Mucosa of rectum (tissue), 2 donors: Measurements from ENCODE around the gene GAR1.
"Not testable (repeated sequence)": the region's sequence is repeated elsewhere in the genome, so short reads cannot be mapped to it uniquely, and the experiment has no call there.

Experiments used
- H3K27ac ChIP-seq, 2 donors: one replicate each; pipeline ENCODE4 v1.7.0; 2013; ENCODE audit warnings: inconsistent platforms in 2 of 2, low read depth in 2 of 2, low read length in 2 of 2
- H3K27me3 ChIP-seq, 2 donors: one replicate each; pipeline ENCODE4 v1.7.0; 2013; ENCODE audit warnings: low read length in 2 of 2; ENCODE audit not compliant: control insufficient read depth in 2 of 2, insufficient read depth in 2 of 2
- H3K36me3 ChIP-seq, 2 donors: one replicate each; pipeline ENCODE4 v1.7.0; 2013; ENCODE audit warnings: low read length in 2 of 2; ENCODE audit not compliant: control insufficient read depth in 2 of 2, insufficient read depth in 2 of 2
- H3K4me1 ChIP-seq, 2 donors: one replicate each; pipeline ENCODE4 v1.7.0; 2013; ENCODE audit warnings: low read length in 2 of 2, mild to moderate bottlenecking in 1 of 2; ENCODE audit not compliant: control insufficient read depth in 2 of 2, insufficient read depth in 2 of 2
- H3K4me3 ChIP-seq, 2 donors: one replicate each; pipeline ENCODE4 v1.7.0; 2013; ENCODE audit warnings: low read length in 2 of 2
- H3K9ac ChIP-seq, 2 donors: one replicate each; pipeline ENCODE4 v1.7.0; 2013; ENCODE audit warnings: low read length in 2 of 2, low read depth in 1 of 2, mild to moderate bottlenecking in 1 of 2
- H3K9me3 ChIP-seq, 2 donors: one replicate each; pipeline ENCODE4 v1.7.0; 2013; ENCODE audit warnings: low read length in 2 of 2; ENCODE audit not compliant: control insufficient read depth in 2 of 2
- donor health status: healthy.
- donor health status: Normal muscosa, but diverticular disease.

GAR1 gene

GRCh38 chr4:109815151-109816081 lies at the start of gene GAR1:
GAR1 (plus strand) TSS chr4:109815762; CDS start chr4:109816165, 403 bp downstream.
- Histone ChIP-seq H3K36me3 (peaks cover 9 to 15% of the 10 kb centered on the region in 2 donors), H3K27ac (peak within 1 kb of the TSS; percentile 89 to 92), H3K4me1 (peaks cover 7 to 19% of the 10 kb centered on the region in 2 donors), H3K27me3 (no peaks in the 10 kb centered on the region), H3K9me3 (no peaks in the 10 kb centered on the region), H3K4me3 (peak within 1 kb of the TSS; percentile 86 to 100), H3K9ac (peak within 1 kb of the TSS; percentile 74 to 97)

- not testable (repeated sequence) for H3K27me3 ChIP-seq, H3K9me3 ChIP-seq, H3K4me1 ChIP-seq, H3K36me3 ChIP-seq, H3K27ac ChIP-seq, H3K9ac ChIP-seq, H3K4me3 ChIP-seq
These were observed 33.5 kb upstream of the GAR1 start for GRCh38 chr4:109782092-109782491.

GRCh38 chr4:109786846-109787245 lies 28.7 kb upstream of the GAR1 start:
- Histone ChIP-seq H3K9ac (no peak overlapping the region), H3K4me3 (no peak overlapping the region), H3K27me3 (no peaks in the 10 kb centered on the region), H3K36me3 (no peaks in the 10 kb centered on the region), H3K9me3 (no peaks in the 10 kb centered on the region), H3K27ac (no peak overlapping the region), H3K4me1 (no peaks in the 10 kb centered on the region)

- Histone ChIP-seq H3K27ac (no peak overlapping the region), H3K4me3 (no peak overlapping the region), H3K4me1 (no peaks in the 10 kb centered on the region), H3K36me3 (no peaks in the 10 kb centered on the region), H3K27me3 (no peaks in the 10 kb centered on the region), H3K9ac (no peak overlapping the region), H3K9me3 (no peaks in the 10 kb centered on the region)
These were observed 27.8 kb upstream of the GAR1 start for GRCh38 chr4:109787807-109788206.

- no peak overlapping the region for H3K9ac ChIP-seq
- H3K4me1 ChIP-seq, result no peaks in the 10 kb centered on the region
- H3K36me3 ChIP-seq, result no peaks in the 10 kb centered on the region
- no peak overlapping the region for H3K27ac ChIP-seq
- H3K27me3 ChIP-seq, result peaks cover 0 to 2% of the 10 kb centered on the region in 2 donors
- no peak overlapping the region for H3K4me3 ChIP-seq
- H3K9me3 ChIP-seq, result peaks cover 0 to 2% of the 10 kb centered on the region in 2 donors
These were observed 20.5 kb upstream of the GAR1 start for GRCh38 chr4:109795059-109795458.

- Histone ChIP-seq H3K4me3 (no peak overlapping the region), H3K36me3 (no peaks in the 10 kb centered on the region), H3K4me1 (no peaks in the 10 kb centered on the region), H3K9ac (no peak overlapping the region), H3K27ac (no peak overlapping the region), H3K9me3 (peaks cover 0 to 2% of the 10 kb centered on the region in 2 donors), H3K27me3 (peaks cover 0 to 2% of the 10 kb centered on the region in 2 donors)
These were observed 16.7 kb upstream of the GAR1 start for GRCh38 chr4:109798866-109799265.

GRCh38 chr4:109801099-109801789 lies 14.3 kb upstream of the GAR1 start:
- H3K9me3 ChIP-seq, result no peaks in the 10 kb centered on the region
- no peak overlapping the region for H3K9ac ChIP-seq
- H3K27me3 ChIP-seq, result no peaks in the 10 kb centered on the region
- no peak overlapping the region for H3K27ac ChIP-seq
- no peaks in the 10 kb centered on the region for H3K36me3 ChIP-seq
- no peaks in the 10 kb centered on the region for H3K4me1 ChIP-seq
- H3K4me3 ChIP-seq, result no peak overlapping the region

GRCh38 chr4:109801895-109802319 lies 13.7 kb upstream of the GAR1 start, which contains the start of gene CFI:
CFI (minus strand) TSS chr4:109801999; CDS start chr4:109801971, 28 bp downstream.
- Histone ChIP-seq H3K4me3 (peak within 1 kb of the TSS in 1 of 2 donors; percentile 28), H3K27me3 (no peaks in the 10 kb centered on the region), H3K4me1 (no peaks in the 10 kb centered on the region), H3K27ac (no peak within 1 kb of the TSS), H3K36me3 (no peaks in the 10 kb centered on the region), H3K9me3 (no peaks in the 10 kb centered on the region), H3K9ac (no peak within 1 kb of the TSS)

GRCh38 chr4:109803924-109804571 lies 11.5 kb upstream of the GAR1 start:
- H3K4me1 ChIP-seq, result no peaks in the 10 kb centered on the region
- no peaks in the 10 kb centered on the region for H3K9me3 ChIP-seq
- no peak overlapping the region for H3K9ac ChIP-seq

GRCh38 chr4:109809655-109810054 lies 5.9 kb upstream of the GAR1 start:
- no peaks in the 10 kb centered on the region for H3K36me3 ChIP-seq
- H3K4me1 ChIP-seq, result peaks cover 0 to 5% of the 10 kb centered on the region in 2 donors
- no peak overlapping the region for H3K9ac ChIP-seq
- no peak overlapping the region for H3K27ac ChIP-seq
- H3K9me3 ChIP-seq, result no peaks in the 10 kb centered on the region
- H3K27me3 ChIP-seq, result no peaks in the 10 kb centered on the region
- no peak overlapping the region for H3K4me3 ChIP-seq

More at GRCh38 chr4:109803924-109804571, 11.5 kb upstream of the GAR1 start:
- Histone ChIP-seq H3K27me3 (no peaks in the 10 kb centered on the region), H3K36me3 (no peaks in the 10 kb centered on the region), H3K4me3 (no peak overlapping the region), H3K27ac (no peak overlapping the region)
